OCI-LY7 (cell line): ENCODE measurements around the gene NANOG. TPM values are rescaled to one million over a fixed set of nuclear protein-coding genes. Genes with fewer than 3 reads are reported as not detected.
"Not testable (repeated sequence)": the region's sequence is repeated elsewhere in the genome, so short reads cannot be mapped to it uniquely, and the experiment has no call there.

ENCODE experiments used
- BruUV-seq: library from RNA; stranded (reverse); fragments of 400-500 nt; replicated peaks from 2 replicates; lab custom pipeline; 2021; lab: Mats Ljungman, UMichigan
- CTCF ChIA-PET: fragments of 300-600 bp; sonication (Branson Sonifier 250); formaldehyde crosslinking; loops from one replicate; lab custom pipeline; 2022; ENCODE audit warnings: antibody characterized with exemption; ENCODE audit not compliant: unreplicated experiment; lab: Charles Lee
- POLR2A ChIA-PET: fragments of 300-600 bp; sonication (Branson Sonifier 250); formaldehyde crosslinking; loops from one replicate; lab custom pipeline; 2022; ENCODE audit warnings: antibody characterized with exemption; lab: Charles Lee
- DNase-seq: peaks from one replicate; pipeline ENCODE4 v3.0.0-alpha.2; 2015; ENCODE audit warnings: low spot score
- H2AFZ ChIP-seq: fragments of 200-600 bp; sonication (generic), shearing (Covaris generic); 2 replicates; pipeline ENCODE4 v1.6.1; 2014; ENCODE audit warnings: mild to moderate bottlenecking, antibody characterized with exemption, low read length, moderate library complexity
- H3K27ac ChIP-seq: fragments of 200-600 bp; sonication (generic); 2 replicates; pipeline ENCODE4 v1.5.1; 2014; ENCODE audit warnings: mixed run types, low read depth, mild to moderate bottlenecking, moderate library complexity, low read length, inconsistent platforms; ENCODE audit not compliant: poor library complexity, severe bottlenecking
- H3K36me3 ChIP-seq: fragments of 200-600 bp; sonication (generic); 2 replicates; pipeline ENCODE4 v1.6.1; 2014; ENCODE audit warnings: mild to moderate bottlenecking, antibody characterized with exemption, low read length, moderate library complexity, mixed read lengths; ENCODE audit not compliant: insufficient read depth
- H3K4me1 ChIP-seq: fragments of 200-600 bp; sonication (generic); 2 replicates; pipeline ENCODE4 v1.5.1; 2014; ENCODE audit warnings: mild to moderate bottlenecking, low read length; ENCODE audit not compliant: insufficient read depth, poor library complexity, severe bottlenecking
- H3K4me2 ChIP-seq: fragments of 200-600 bp; sonication (generic); 2 replicates; pipeline ENCODE4 v1.6.1; 2014; ENCODE audit warnings: mild to moderate bottlenecking, low read length
- H3K4me3 ChIP-seq: fragments of 200-600 bp; sonication (generic); 2 replicates; pipeline ENCODE4 v1.5.1; 2014; ENCODE audit warnings: mild to moderate bottlenecking, low read depth, low read length; ENCODE audit not compliant: poor library complexity, severe bottlenecking
- H3K79me2 ChIP-seq: fragments of 200-600 bp; sonication (generic); 2 replicates; pipeline ENCODE4 v1.6.1; 2016; ENCODE audit warnings: low read depth, mild to moderate bottlenecking, low read length, moderate library complexity, mixed read lengths; ENCODE audit not compliant: insufficient read depth
- H3K9me2 ChIP-seq: fragments of 200-600 bp; sonication (generic); 2 replicates; pipeline ENCODE4 v1.6.1; 2016; ENCODE audit warnings: mild to moderate bottlenecking, low read length, mixed read lengths; ENCODE audit not compliant: insufficient read depth
- H3K9me3 ChIP-seq: fragments of 200-600 bp; sonication (generic); 2 replicates; pipeline ENCODE4 v1.6.1; 2014; ENCODE audit warnings: mild to moderate bottlenecking, mixed run types, low read length, mixed read lengths
- H4K20me1 ChIP-seq: fragments of 200-600 bp; sonication (generic); 2 replicates; pipeline ENCODE4 v1.6.1; 2014; ENCODE audit warnings: mild to moderate bottlenecking, antibody characterized with exemption, low read length, moderate library complexity, mixed read lengths; ENCODE audit not compliant: insufficient read depth
- EZH2phosphoT487 ChIP-seq: fragments of 200-600 bp; sonication (generic); IDR thresholded peaks from 2 replicates; pipeline ENCODE4 v1.6.1; 2018; ENCODE audit warnings: low read depth, borderline replicate concordance, mild to moderate bottlenecking, mixed run types, antibody characterized with exemption, low read length, moderate library complexity, mixed read lengths
- intact Hi-C: fragments of 100-400 bp; cut with micrococcal nuclease; formaldehyde crosslinking; loops from one replicate; pipeline ENCODE4 v1.10.0; 2022; ENCODE audit not compliant: unreplicated experiment
- total RNA-seq, 2 experiments: library from RNA; depleted of rRNA in 1 of 2; stranded (reverse); fragments of >200 nt in 1 of 2; shearing (Covaris generic) in 1 of 2; gene quantifications; 2 replicates each; pipeline ENCODE4 v1.2.3, GENCODE V29; 2014 to 2022
- TF ChIP-seq, protein P1 (sequence below): fragments of 200-600 bp; sonication (generic); conservative IDR thresholded peaks from 2 replicates; pipeline ENCODE4 v1.5.1; 2014; ENCODE audit warnings: mild to moderate bottlenecking, antibody characterized with exemption, low read length, moderate library complexity, mixed read lengths

NANOG gene
- total RNA-seq, 2 experiments from 2014 or later, result not detected

DNA sequence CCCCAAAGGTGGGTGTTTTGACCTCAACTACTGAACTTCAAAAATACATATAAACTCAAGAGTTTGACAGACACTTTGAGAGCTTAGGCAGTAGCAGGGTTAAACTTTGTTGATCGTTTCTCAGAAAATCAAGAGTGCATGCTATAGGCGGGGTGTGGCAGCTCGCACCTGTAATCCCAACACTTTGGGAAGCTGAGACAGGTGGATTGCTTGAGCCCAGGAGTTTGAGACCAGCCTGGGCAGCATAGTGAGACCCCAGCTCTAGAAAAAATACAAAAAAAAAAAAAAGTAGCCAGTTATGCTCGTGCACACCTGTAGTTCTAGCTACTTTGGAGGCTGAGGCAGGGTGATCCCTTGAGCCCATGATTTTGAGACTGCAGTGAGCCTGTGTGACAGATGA lies 12.3 kb downstream of the NANOG start:
- Histone ChIP-seq H3K9me2 (no peaks in the 10 kb centered on the region), H3K9me3 (no peaks in the 10 kb centered on the region), H2AFZ (no peak overlapping the region), H3K4me3 (no peak overlapping the region), H3K36me3 (no peaks in the 10 kb centered on the region), H4K20me1 (no peaks in the 10 kb centered on the region), H3K4me1 (no peaks in the 10 kb centered on the region), H3K4me2 (no peak overlapping the region), H3K79me2 (no peaks in the 10 kb centered on the region), H3K27ac (no peak overlapping the region)
- CTCF ChIA-PET, result no interaction called here
- POLR2A ChIA-PET, result interaction anchor here (0.5 to 1.0 kb wide), 4 partner anchors 37 to 161 kb away, joined by 3 to 6 read pairs (median 3); partner anchors contain the start of gene CLEC4C
- BruUV-seq, result no TSS peak
- TF ChIP-seq EZH2phosphoT487, result no peak
- TF ChIP-seq, protein P1, sequence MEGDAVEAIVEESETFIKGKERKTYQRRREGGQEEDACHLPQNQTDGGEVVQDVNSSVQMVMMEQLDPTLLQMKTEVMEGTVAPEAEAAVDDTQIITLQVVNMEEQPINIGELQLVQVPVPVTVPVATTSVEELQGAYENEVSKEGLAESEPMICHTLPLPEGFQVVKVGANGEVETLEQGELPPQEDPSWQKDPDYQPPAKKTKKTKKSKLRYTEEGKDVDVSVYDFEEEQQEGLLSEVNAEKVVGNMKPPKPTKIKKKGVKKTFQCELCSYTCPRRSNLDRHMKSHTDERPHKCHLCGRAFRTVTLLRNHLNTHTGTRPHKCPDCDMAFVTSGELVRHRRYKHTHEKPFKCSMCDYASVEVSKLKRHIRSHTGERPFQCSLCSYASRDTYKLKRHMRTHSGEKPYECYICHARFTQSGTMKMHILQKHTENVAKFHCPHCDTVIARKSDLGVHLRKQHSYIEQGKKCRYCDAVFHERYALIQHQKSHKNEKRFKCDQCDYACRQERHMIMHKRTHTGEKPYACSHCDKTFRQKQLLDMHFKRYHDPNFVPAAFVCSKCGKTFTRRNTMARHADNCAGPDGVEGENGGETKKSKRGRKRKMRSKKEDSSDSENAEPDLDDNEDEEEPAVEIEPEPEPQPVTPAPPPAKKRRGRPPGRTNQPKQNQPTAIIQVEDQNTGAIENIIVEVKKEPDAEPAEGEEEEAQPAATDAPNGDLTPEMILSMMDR, result no peak
- no peak for DNase-seq
- intact Hi-C loops, result no loop called here

DNA sequence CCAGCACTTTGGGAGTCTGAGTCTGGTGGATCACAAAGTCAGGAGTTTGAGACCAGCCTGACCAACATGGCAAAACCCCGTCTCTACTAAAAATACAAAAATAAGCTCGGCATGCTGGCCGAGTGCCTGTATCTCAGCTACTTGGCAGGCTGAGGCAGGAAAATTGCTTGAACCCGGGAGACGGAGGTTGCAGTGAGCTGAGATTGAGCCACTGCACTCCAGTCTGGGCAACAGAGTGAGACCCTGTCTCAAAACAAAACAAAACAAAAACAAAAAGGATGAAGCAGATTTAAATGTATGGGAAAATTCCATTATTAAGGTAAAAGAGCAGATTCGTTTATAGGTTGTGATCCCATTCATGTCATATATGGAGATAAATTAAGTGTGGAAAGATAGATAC lies 17.1 kb downstream of the NANOG start:
- POLR2A ChIA-PET, result interaction anchor here (0.7 to 1.3 kb wide), 2 partner anchors 218 to 250 kb away, joined by 3 to 10 read pairs; no protein-coding TSS in a partner anchor
- BruUV-seq, H3K4me1 ChIP-seq, CTCF ChIA-PET, H3K27ac ChIP-seq, H4K20me1 ChIP-seq, H3K9me2 ChIP-seq, H3K9me3 ChIP-seq, H2AFZ ChIP-seq, H3K4me2 ChIP-seq, H3K36me3 ChIP-seq, DNase-seq, H3K4me3 ChIP-seq, H3K79me2 ChIP-seq: not testable (repeated sequence)
- intact Hi-C loops, result loop anchor here (2.0 kb wide), 2 partner anchors 130 to 164 kb away; no protein-coding TSS in a partner anchor

DNA sequence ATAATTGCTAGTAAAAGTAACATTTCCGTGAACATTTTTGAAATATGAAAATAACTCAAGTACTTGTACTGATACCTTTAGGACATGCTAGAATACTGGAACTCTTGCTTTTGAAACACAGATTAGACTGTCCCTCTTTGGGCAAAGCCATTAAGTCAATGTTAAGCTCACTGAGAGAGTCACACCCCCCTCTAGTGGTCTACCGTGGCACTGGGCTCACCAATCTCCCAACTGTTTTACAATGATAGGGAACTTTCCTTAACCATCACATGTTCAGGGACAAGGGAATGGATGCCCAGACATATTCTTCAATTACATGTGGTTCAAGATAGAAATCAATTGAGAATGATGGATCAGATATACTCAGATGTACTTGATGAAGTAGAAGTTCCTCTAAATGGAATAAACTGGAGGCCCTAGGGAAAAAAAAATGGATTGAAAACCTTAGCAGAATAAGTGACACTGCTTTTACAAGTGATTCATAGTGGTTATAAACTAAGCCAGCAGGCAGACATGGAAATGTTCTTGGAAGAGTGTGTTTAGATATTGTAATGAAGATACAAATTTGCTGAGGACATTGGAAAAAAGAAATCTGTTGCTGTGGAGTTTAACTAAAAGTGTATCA lies 17.8 kb downstream of the NANOG start:
- no peak overlapping the region for H3K4me3 ChIP-seq
- no peak overlapping the region for H3K27ac ChIP-seq
- peak; percentile 65 for DNase-seq
- intact Hi-C loops, result loop anchor here (2.0 kb wide), 2 partner anchors 130 to 164 kb away; no protein-coding TSS in a partner anchor
- no peaks in the 10 kb centered on the region for H3K9me3 ChIP-seq
- H3K4me1 ChIP-seq, result no peaks in the 10 kb centered on the region
- H3K4me2 ChIP-seq, result no peak overlapping the region
- no peaks in the 10 kb centered on the region for H3K36me3 ChIP-seq
- no peaks in the 10 kb centered on the region for H4K20me1 ChIP-seq
- H3K9me2 ChIP-seq, result no peaks in the 10 kb centered on the region
- BruUV-seq, result no TSS peak
- no peaks in the 10 kb centered on the region for H3K79me2 ChIP-seq
- ChIA-PET CTCF (no interaction called here), POLR2A (interaction anchor here (0.5 to 1.3 kb wide), 3 partner anchors 107 to 219 kb away, joined by 3 read pairs; no protein-coding TSS in a partner anchor)
- no peak for TF ChIP-seq EZH2phosphoT487
- TF ChIP-seq, protein P1, result peak; percentile 100
- H2AFZ ChIP-seq, result no peak overlapping the region

DNA sequence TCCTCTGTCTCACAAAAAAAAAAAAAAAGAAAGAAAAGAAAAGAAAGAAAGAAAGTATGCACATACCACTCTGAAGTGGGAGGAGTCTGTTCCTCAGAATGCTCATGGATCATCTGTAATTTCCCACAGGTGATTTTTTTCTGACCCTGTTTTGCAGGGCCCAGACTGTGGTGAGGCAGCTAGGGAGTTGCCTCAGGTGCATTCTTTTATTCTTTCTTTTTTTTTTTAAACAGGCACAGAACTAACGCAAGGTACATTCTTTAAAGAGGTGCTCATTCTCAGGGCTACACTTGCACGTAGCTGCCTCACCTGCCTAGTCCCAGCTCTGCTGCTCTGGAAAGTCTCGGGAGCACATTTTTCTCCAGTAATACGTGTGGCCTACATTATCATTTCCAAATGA lies 36.6 kb downstream of the NANOG start:
- CTCF ChIA-PET, H3K27ac ChIP-seq, H3K4me1 ChIP-seq, intact Hi-C loops, DNase-seq, H3K79me2 ChIP-seq, H3K36me3 ChIP-seq, BruUV-seq, H3K9me3 ChIP-seq, H2AFZ ChIP-seq, H3K4me3 ChIP-seq, H3K4me2 ChIP-seq, POLR2A ChIA-PET, H3K9me2 ChIP-seq, H4K20me1 ChIP-seq: not testable (repeated sequence)

DNA sequence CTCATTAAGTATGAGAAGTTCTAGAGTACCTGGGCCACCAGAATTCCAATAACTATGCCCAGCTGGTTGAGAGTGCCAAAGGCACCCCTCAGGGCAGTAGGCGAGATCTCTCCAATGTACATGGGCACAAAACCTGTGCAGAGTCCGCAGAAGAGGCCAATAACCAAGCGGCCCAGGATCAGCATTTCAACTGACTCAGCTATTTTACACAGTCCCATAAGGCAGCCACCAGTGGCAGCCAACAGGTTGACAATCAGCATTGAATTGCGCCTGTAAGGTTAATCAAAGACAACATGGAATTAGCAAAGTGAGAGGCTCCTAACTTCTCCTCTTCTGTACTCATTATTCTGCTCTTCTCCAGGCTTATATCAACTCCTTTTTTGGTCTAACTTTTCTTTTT lies 40.5 kb downstream of the NANOG start:
- DNase-seq, BruUV-seq, CTCF ChIA-PET: not testable (repeated sequence)

More for the DNA sequence above, 40.5 kb downstream of the NANOG start:
- H3K9me2 ChIP-seq, H3K79me2 ChIP-seq, H3K9me3 ChIP-seq, intact Hi-C loops, H3K4me2 ChIP-seq, H3K27ac ChIP-seq, H3K36me3 ChIP-seq, H3K4me1 ChIP-seq, H2AFZ ChIP-seq, H4K20me1 ChIP-seq, H3K4me3 ChIP-seq: not testable (repeated sequence)
- POLR2A ChIA-PET, result interaction anchor here (0.6 kb wide), 1 partner anchor 778 kb away, joined by 3 read pairs; no protein-coding TSS in a partner anchor
